OCI-LY3 (cell line): ENCODE measurements around the gene CSNK1G2.

ENCODE experiments used
- CTCF ChIP-seq: fragments of 200-600, 300-600 bp; sonication (generic); IDR thresholded peaks from 2 replicates; pipeline ENCODE4 v1.5.1; 2014; ENCODE audit warnings: antibody characterized with exemption, low read length, low read depth
- EZH2phosphoT487 ChIP-seq: fragments of 200-600 bp; shearing (Covaris generic); IDR thresholded peaks from 2 replicates; pipeline ENCODE4 v1.6.1; 2018; ENCODE audit warnings: antibody characterized with exemption, mixed run types, low read depth

GRCh38 chr19:1975162-1975480, 34.1 kb downstream of the CSNK1G2 start:
- TF ChIP-seq CTCF (no peak), EZH2phosphoT487 (no peak)
